K562 (cell line): ENCODE results near the gene TNFSF13. TPM values are rescaled to one million over a fixed set of nuclear protein-coding genes. Genes with fewer than 3 reads are reported as not detected.

ENCODE experiments used
- CHD1 ChIP-seq: fragments of 200-600 bp; sonication (generic); IDR thresholded peaks from one replicate; pipeline ENCODE4 v1.6.1; 2012; ENCODE audit warnings: mild to moderate bottlenecking, moderate library complexity, low read length, inconsistent platforms
- DMBX1 ChIP-seq: fragments of 250-450 bp; sonication (Bioruptor Pico); IDR thresholded peaks from 2 replicates; pipeline ENCODE4 v1.8.0; 2022; ENCODE audit warnings: inconsistent platforms, mild to moderate bottlenecking, moderate library complexity, borderline replicate concordance
- EP300 ChIP-seq: IDR thresholded peaks from 2 replicates; pipeline ENCODE4 v1.6.1; 2012; ENCODE audit warnings: low read length, improper control_type of control experiment
- FOS ChIP-seq: IDR thresholded peaks from 3 replicates; pipeline ENCODE4 v1.6.1; 2011; ENCODE audit not compliant: insufficient read length; ENCODE audit errors: extremely low read depth
- FOXJ2 ChIP-seq: fragments of 200-800 bp; sonication (Bioruptor generic); IDR thresholded peaks from 2 replicates; pipeline ENCODE4 v1.6.1; 2016; ENCODE audit warnings: missing genetic modification characterization, missing compliant biosample characterization
- HDGF ChIP-seq: fragments of 450-650 bp; IDR thresholded peaks from 2 replicates; pipeline ENCODE4 v1.6.1; 2016
- RAD21 ChIP-seq, 2 experiments: fragments of 250-450 bp in 1 of 2; fragments of 450-650 bp in 1 of 2; sonication (Bioruptor Pico) in 1 of 2; formaldehyde crosslinking in 1 of 2; IDR thresholded peaks in 1 of 2; conservative IDR thresholded peaks in 1 of 2; 2 replicates each; pipeline versions ENCODE4 v1.4.0 to v1.8.0; 2020 to 2022; ENCODE audit warnings: mild to moderate bottlenecking in 2 of 2, moderate library complexity in 1 of 2
- TCF7L2 ChIP-seq: fragments of 150-350 bp; IDR thresholded peaks from 2 replicates; pipeline ENCODE4 v1.6.1; 2016; ENCODE audit warnings: low read depth, mild to moderate bottlenecking, low read length, moderate library complexity
- THRAP3 ChIP-seq: fragments of 450-650 bp; IDR thresholded peaks from 2 replicates; pipeline ENCODE4 v1.6.1; 2016; ENCODE audit warnings: mild to moderate bottlenecking, inconsistent platforms, borderline replicate concordance
- XRCC5 ChIP-seq: fragments of 200-400 bp; formaldehyde crosslinking; IDR thresholded peaks from 2 replicates; pipeline ENCODE4 v1.6.1; 2017; ENCODE audit warnings: low read depth, mild to moderate bottlenecking, low read length
- polyA plus RNA-seq, 8 experiments: library from polyadenylated mRNA; depleted of rRNA in 4 of 8; stranded (reverse) in 5 of 8; unstranded in 3 of 8; fragments of >200 nt; fragmentation: Nextera tagmentation in 2 of 8; fragmentation: Illumina TruSeq in 1 of 8; extraction: Ambion mirVana in 2 of 8; extraction: Trizol in 1 of 8; gene quantifications; 2 replicates each; pipeline versions ENCODE4 v1.2.1 to v1.2.3, GENCODE V29; 2011 to 2014; ENCODE audit warnings: inconsistent platforms in 1 of 8, missing spikeins in 1 of 8
- total RNA-seq, 7 experiments: library from RNA; depleted of rRNA in 6 of 7; stranded (reverse); fragments of >200 nt in 6 of 7; fragmentation: Illumina TruSeq in 2 of 7; extraction: Trizol in 2 of 7; gene quantifications; 2 replicates each; pipeline versions ENCODE4 v1.2.1 to v1.2.3, GENCODE V29; 2011 to 2021; ENCODE audit warnings: low replicate concordance in 1 of 7
- TF ChIP-seq, protein P1 (sequence below): fragments of 200-800 bp; sonication (Bioruptor generic); IDR thresholded peaks from 2 replicates; pipeline ENCODE4 v1.6.1; 2017; ENCODE audit warnings: missing genetic modification characterization, missing compliant biosample characterization
- TF ChIP-seq, protein P2 (sequence below): sonication (generic); formaldehyde crosslinking; IDR thresholded peaks from 2 replicates; pipeline ENCODE4 v1.9.0; 2022; ENCODE audit warnings: mild to moderate bottlenecking, missing genetic modification reagents
- TF ChIP-seq, protein P3 (sequence below): fragments of 250-450 bp; sonication (Bioruptor Pico); IDR thresholded peaks from 2 replicates; pipeline ENCODE4 v1.8.0; 2022; ENCODE audit warnings: inconsistent platforms

The TNFSF13 gene
- total and polyA plus RNA-seq, 9 of the 15 experiments (the other 6 are each of a cell fraction or from before 2014, with no cell fraction given): 0.04 to 0.51 (median 0.19) TPM; not detected in 1

DNA sequence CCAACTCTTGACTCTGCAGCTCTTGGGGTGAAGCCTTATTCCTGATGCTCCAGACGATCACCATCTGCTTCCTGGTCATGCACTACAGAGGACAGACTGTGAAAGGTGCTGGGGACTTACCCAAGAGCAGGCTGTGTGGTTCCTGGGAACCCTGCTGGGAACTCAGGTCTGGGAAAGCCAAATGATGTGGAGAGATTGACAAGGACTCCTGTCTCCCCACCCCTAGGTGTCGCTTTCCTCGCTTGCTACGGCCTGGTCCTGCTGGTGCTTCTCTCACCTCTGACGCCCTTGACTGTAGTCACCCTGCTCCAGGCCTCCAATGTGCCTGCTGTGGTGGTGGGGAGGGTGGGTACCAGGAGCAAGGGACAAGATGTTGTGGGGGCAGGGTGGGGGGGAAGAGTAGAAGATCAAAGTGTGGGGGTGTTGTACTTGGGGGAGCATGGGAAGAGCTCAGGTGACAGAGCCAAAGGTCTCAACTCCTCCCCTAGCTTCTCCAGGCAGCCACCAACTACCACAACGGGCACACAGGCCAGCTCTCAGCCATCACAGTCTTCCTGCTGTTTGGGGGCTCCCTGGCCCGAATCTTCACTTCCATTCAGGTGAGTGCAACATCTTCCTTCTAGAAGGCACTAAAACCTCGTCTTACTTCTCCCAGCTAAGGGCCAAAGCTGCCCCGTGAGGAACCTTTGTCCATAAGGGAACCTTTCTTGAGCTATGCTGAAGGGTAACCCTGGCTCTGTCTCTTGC is 28.3 kb downstream of the TNFSF13 start (continued):
- TF ChIP-seq, protein P1, sequence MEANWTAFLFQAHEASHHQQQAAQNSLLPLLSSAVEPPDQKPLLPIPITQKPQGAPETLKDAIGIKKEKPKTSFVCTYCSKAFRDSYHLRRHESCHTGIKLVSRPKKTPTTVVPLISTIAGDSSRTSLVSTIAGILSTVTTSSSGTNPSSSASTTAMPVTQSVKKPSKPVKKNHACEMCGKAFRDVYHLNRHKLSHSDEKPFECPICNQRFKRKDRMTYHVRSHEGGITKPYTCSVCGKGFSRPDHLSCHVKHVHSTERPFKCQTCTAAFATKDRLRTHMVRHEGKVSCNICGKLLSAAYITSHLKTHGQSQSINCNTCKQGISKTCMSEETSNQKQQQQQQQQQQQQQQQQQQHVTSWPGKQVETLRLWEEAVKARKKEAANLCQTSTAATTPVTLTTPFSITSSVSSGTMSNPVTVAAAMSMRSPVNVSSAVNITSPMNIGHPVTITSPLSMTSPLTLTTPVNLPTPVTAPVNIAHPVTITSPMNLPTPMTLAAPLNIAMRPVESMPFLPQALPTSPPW (CRISPR knock-in tag): no peak
- TF ChIP-seq DMBX1 (CRISPR knock-in tag): peak; percentile 64
- TF ChIP-seq, protein P2, sequence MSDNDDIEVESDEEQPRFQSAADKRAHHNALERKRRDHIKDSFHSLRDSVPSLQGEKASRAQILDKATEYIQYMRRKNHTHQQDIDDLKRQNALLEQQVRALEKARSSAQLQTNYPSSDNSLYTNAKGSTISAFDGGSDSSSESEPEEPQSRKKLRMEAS (CRISPR knock-in tag): no peak
- TF ChIP-seq TCF7L2: no peak
- TF ChIP-seq RAD21 (CRISPR knock-in tag; conservative IDR thresholded peaks at IDR 0.05 in 1 of 2, IDR thresholded peaks at IDR 0.05 in 1 of 2): peak; percentile 8 to 52; a peak in 2 of 4 replicates
- TF ChIP-seq CHD1: no peak
- no peak for TF ChIP-seq HDGF
- TF ChIP-seq FOS: no peak
- 0 out of 2 replicates have a peak, but pooled peaks have one; percentile 11 for TF ChIP-seq EP300
- no peak for TF ChIP-seq XRCC5
- TF ChIP-seq THRAP3: no peak
- TF ChIP-seq, protein P3, sequence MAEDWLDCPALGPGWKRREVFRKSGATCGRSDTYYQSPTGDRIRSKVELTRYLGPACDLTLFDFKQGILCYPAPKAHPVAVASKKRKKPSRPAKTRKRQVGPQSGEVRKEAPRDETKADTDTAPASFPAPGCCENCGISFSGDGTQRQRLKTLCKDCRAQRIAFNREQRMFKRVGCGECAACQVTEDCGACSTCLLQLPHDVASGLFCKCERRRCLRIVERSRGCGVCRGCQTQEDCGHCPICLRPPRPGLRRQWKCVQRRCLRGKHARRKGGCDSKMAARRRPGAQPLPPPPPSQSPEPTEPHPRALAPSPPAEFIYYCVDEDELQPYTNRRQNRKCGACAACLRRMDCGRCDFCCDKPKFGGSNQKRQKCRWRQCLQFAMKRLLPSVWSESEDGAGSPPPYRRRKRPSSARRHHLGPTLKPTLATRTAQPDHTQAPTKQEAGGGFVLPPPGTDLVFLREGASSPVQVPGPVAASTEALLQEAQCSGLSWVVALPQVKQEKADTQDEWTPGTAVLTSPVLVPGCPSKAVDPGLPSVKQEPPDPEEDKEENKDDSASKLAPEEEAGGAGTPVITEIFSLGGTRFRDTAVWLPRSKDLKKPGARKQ (CRISPR knock-in tag): no peak
- TF ChIP-seq FOXJ2: no peak
